ENCODE data around the gene C5AR1.

DNA sequence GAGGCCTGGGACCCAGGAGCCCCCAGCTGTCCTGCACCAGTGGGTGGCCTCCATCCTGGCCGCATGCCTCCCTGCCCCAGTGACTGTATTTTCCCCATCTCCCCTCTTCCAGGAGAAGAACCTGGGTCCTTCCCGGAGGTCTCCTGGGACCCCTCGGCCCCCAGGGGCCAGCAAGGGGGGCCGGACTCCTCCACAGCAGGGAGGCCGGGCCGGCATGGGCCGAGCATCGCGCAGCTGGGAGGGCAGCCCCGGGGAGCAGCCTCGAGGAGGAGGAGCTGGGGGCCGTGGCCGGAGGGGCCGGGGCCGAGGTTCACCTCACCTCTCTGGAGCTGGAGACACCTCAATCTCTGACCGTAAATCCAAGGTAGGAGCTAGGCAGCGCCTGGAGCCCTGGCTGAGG, 49.2 kb upstream of the C5AR1 start:
- TF ChIP-seq POLR2A (IDR thresholded peaks at IDR 0.05) (no peak), POLR2AphosphoS5 (IDR thresholded peaks at IDR 0.05) (no peak)
- TF ChIP-seq, protein P1, sequence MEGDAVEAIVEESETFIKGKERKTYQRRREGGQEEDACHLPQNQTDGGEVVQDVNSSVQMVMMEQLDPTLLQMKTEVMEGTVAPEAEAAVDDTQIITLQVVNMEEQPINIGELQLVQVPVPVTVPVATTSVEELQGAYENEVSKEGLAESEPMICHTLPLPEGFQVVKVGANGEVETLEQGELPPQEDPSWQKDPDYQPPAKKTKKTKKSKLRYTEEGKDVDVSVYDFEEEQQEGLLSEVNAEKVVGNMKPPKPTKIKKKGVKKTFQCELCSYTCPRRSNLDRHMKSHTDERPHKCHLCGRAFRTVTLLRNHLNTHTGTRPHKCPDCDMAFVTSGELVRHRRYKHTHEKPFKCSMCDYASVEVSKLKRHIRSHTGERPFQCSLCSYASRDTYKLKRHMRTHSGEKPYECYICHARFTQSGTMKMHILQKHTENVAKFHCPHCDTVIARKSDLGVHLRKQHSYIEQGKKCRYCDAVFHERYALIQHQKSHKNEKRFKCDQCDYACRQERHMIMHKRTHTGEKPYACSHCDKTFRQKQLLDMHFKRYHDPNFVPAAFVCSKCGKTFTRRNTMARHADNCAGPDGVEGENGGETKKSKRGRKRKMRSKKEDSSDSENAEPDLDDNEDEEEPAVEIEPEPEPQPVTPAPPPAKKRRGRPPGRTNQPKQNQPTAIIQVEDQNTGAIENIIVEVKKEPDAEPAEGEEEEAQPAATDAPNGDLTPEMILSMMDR (IDR thresholded peaks at IDR 0.05) = no peak

Data from prostate gland (tissue), 2 donors.